TTC549 (cell line): ENCODE results near the gene NRM.
"Not testable (repeated sequence)": the region's sequence is repeated elsewhere in the genome, so short reads cannot be mapped to it uniquely, and the experiment has no call there.

Experiments
- FAIRE-seq: peaks from 2 replicates; lab custom pipeline; 2012; peaks lifted over from hg19 to GRCh38; lab: Jason Lieb, UNC

NRM gene

GRCh38 chr6:30690403-30691207, at the start of gene NRM:
Gene NRM (minus strand): TSS chr6:30690984. CDS start chr6:30690974, 10 bp downstream.
- FAIRE-seq, result no peak

GRCh38 chr6:30740540-30740870, 49.7 kb upstream of the NRM start:
- no peak for FAIRE-seq

GRCh38 chr6:30738532-30738931, 47.7 kb upstream of the NRM start:
- FAIRE-seq, result no peak

GRCh38 chr6:30735668-30736314, 45.0 kb upstream of the NRM start:
- FAIRE-seq, result no peak

- no peak for FAIRE-seq
Observed at GRCh38 chr6:30732237-30732943, 41.6 kb upstream of the NRM start.

- no peak for FAIRE-seq
Observed at GRCh38 chr6:30730601-30731435, 40.0 kb upstream of the NRM start.

GRCh38 chr6:30727920-30728553, 37.3 kb upstream of the NRM start:
- no peak for FAIRE-seq

- FAIRE-seq, result no peak
Observed at GRCh38 chr6:30726506-30727413, 36.0 kb upstream of the NRM start.

GRCh38 chr6:30725713-30726505, 35.1 kb upstream of the NRM start:
- no peak for FAIRE-seq

GRCh38 chr6:30724906-30725667, 34.3 kb upstream of the NRM start:
- FAIRE-seq, result no peak

GRCh38 chr6:30723843-30724741, 33.3 kb upstream of the NRM start:
- FAIRE-seq, result not testable (repeated sequence)

GRCh38 chr6:30723159-30723842, 32.5 kb upstream of the NRM start:
- not testable (repeated sequence) for FAIRE-seq

- FAIRE-seq, result no peak
Observed at GRCh38 chr6:30722280-30723112, 31.7 kb upstream of the NRM start.

GRCh38 chr6:30722025-30722279, 31.2 kb upstream of the NRM start:
- FAIRE-seq, result not testable (repeated sequence)

GRCh38 chr6:30721198-30722024, 30.6 kb upstream of the NRM start:
- FAIRE-seq, result no peak

GRCh38 chr6:30720738-30721197, 30.0 kb upstream of the NRM start:
- FAIRE-seq, result no peak
